ENCODE results near the gene SHLD1. TPM values are rescaled to one million over a fixed set of nuclear protein-coding genes. Genes with fewer than 3 reads are reported as not detected.
"Not testable (repeated sequence)": the region's sequence is repeated elsewhere in the genome, so short reads cannot be mapped to it uniquely, and the experiment has no call there.

Gene SHLD1
- total RNA-seq, 5 donors from 2014 or later (not counting 1 experiment from before 2014, with no cell fraction given): 10.0 to 15.8 (median 14.2) TPM

DNA sequence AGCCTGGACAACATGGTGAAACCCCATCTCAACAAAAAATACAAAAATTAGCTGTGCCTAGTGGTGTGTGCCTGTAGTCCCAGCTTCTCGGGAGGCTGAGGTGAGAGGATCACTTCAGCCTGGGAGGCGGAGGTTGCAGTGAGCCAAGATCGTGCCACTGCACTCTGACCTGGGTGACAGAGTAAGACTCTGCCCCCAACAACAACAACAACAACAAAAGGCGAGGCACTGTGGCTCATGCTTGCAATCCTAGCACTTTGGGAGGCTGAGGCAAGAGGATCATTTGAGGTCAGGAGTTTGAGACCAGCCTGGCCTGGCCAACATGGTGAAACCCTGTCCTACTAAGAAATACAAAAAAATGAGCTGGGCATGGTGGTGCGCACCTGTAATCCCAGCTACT is 9.6 kb upstream of the SHLD1 start:
- H3K27me3 ChIP-seq (replicated peaks in 1 of 2; ENCODE audit: control insufficient read depth in 2 of 2, extremely low read depth in 1 of 2, insufficient read depth in 2 of 2, low read length in 1 of 2); H3K27me3 Mint-ChIP-seq; H3K4me3 Mint-ChIP-seq; H3K36me3 ChIP-seq (ENCODE audit: control insufficient read depth in 2 of 2, extremely low read depth in 1 of 2, insufficient read depth in 1 of 2, low read length in 1 of 2); DNase-seq; ATAC-seq (replicated peaks in 1 of 4); H3K27ac Mint-ChIP-seq; H3K27ac ChIP-seq (ENCODE audit: low read length); H3K4me3 ChIP-seq (ENCODE audit: control insufficient read depth in 1 of 2, extremely low read depth in 1 of 2, low read length in 1 of 2); H3K36me3 Mint-ChIP-seq; H3K9me3 ChIP-seq; H3K9me3 Mint-ChIP-seq: not testable (repeated sequence)
- ChIA-PET POLR2A (interaction anchor here (0.7 to 0.8 kb wide), 2 partner anchors 15 to 163 kb away, joined by 3 to 6 read pairs; no protein-coding TSS in a partner anchor), CTCF (interaction anchor here (0.6 to 0.7 kb wide), 3 partner anchors 16 to 26 kb away, joined by 3 to 7 read pairs (median 4); no protein-coding TSS in a partner anchor)
- H3K4me1 ChIP-seq (ENCODE audit: control insufficient read depth in 1 of 2, extremely low read depth in 1 of 2, insufficient read depth in 2 of 2, low read length in 2 of 2): peaks cover 8 to 25% of the 10 kb centered on the region in 2 experiments
- H3K4me1 Mint-ChIP-seq: peaks cover 30 to 38% (median 34%) of the 10 kb centered on the region in 3 donors
- 94% methylated on average over 3 of the region's 5 CpGs for WGBS (ENCODE audit: insufficient coverage)

DNA sequence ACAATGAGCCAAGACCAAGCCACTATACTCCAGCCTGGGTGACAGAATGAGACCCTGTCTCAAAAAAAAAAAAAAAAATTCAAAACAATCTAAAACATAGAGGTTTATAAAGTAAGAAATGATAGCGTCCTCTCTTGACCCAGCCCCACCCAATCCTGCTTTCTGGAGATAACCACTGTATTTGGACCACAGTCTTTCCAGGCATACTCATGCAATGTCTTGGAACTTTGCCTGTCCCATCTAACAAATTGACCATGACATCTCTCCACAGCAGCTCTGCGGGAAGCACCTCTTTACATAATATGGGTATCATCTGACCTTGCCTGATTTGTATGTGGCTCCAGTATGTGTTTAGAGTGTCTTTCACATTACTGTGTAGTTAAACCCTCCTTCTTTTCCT is 9.1 kb upstream of the SHLD1 start:
- Histone ChIP-seq H3K9me3 (no peaks in the 10 kb centered on the region), H3K27me3 (replicated peaks in 1 of 2; ENCODE audit: control insufficient read depth in 2 of 2, extremely low read depth in 1 of 2, insufficient read depth in 2 of 2, low read length in 1 of 2) (peaks cover 0 to 2% of the 10 kb centered on the region in 2 experiments), H3K36me3 (ENCODE audit: control insufficient read depth in 2 of 2, extremely low read depth in 1 of 2, insufficient read depth in 1 of 2, low read length in 1 of 2) (no peaks in the 10 kb centered on the region), H3K4me3 (ENCODE audit: control insufficient read depth in 1 of 2, extremely low read depth in 1 of 2, low read length in 1 of 2) (no peak overlapping the region), H3K4me1 (ENCODE audit: control insufficient read depth in 1 of 2, extremely low read depth in 1 of 2, insufficient read depth in 2 of 2, low read length in 2 of 2) (peaks cover 8 to 25% of the 10 kb centered on the region in 2 experiments), H3K27ac (ENCODE audit: low read length) (no peak overlapping the region)
- no CpG with 5 or more reads among the region's 2 CpGs for WGBS (ENCODE audit: insufficient coverage)
- ATAC-seq (replicated peaks in 1 of 4) (no peak), DNase-seq (no peak)
- peaks cover 25 to 33% (median 30%) of the 10 kb centered on the region in 3 donors for H3K4me1 Mint-ChIP-seq
- CTCF ChIA-PET: interaction anchor here in 1 of 2 donors (0.6 to 0.7 kb wide), 2 partner anchors 22 to 27 kb away, joined by 3 to 4 read pairs; no protein-coding TSS in a partner anchor
- H3K4me3 Mint-ChIP-seq: no peak overlapping the region
- POLR2A ChIA-PET: interaction anchor here (0.7 to 0.8 kb wide), 2 partner anchors 16 to 164 kb away, joined by 3 to 6 read pairs; no protein-coding TSS in a partner anchor
- peak overlapping the region in 1 of 2 donors; percentile 28 for H3K27ac Mint-ChIP-seq
- H3K36me3 Mint-ChIP-seq: no peaks in the 10 kb centered on the region
- no peaks in the 10 kb centered on the region for H3K9me3 Mint-ChIP-seq
- no peaks in the 10 kb centered on the region for H3K27me3 Mint-ChIP-seq

DNA sequence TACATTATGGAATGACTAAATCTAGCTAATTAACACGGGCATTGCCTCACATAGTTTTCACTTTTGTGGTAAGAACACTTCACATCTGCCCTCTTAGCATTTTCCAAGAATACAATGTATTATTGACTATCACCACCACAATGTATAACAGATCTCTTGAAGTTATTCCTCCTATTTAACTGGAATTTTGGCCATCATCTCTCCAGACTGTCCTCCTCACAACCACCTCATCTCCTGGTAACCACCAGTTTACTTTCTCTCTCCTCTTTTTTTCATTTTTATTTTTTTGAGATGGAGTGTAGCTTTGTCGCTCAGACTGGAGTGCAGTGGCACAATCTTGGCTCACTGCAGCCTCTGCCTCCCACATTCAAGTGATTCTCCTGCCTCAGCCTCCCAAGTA is 8.2 kb upstream of the SHLD1 start:
- Mint-ChIP-seq H3K27me3 (no peaks in the 10 kb centered on the region), H3K9me3 (no peaks in the 10 kb centered on the region), H3K4me1 (peaks cover 16 to 24% (median 22%) of the 10 kb centered on the region in 3 donors), H3K4me3 (no peak overlapping the region), H3K36me3 (no peaks in the 10 kb centered on the region), H3K27ac (no peak overlapping the region)
- DNase-seq (no peak), ATAC-seq (replicated peaks in 1 of 4) (no peak)
- CTCF ChIA-PET: interaction anchor here in 1 of 2 donors (0.6 kb wide), 1 partner anchor 36 kb away, joined by 5 read pairs; no protein-coding TSS in a partner anchor
- H3K4me3 ChIP-seq (ENCODE audit: control insufficient read depth in 1 of 2, extremely low read depth in 1 of 2, low read length in 1 of 2): no peak overlapping the region
- no peaks in the 10 kb centered on the region for H3K36me3 ChIP-seq (ENCODE audit: control insufficient read depth in 2 of 2, extremely low read depth in 1 of 2, insufficient read depth in 1 of 2, low read length in 1 of 2)
- peaks cover 8 to 17% of the 10 kb centered on the region in 2 experiments for H3K4me1 ChIP-seq (ENCODE audit: control insufficient read depth in 1 of 2, extremely low read depth in 1 of 2, insufficient read depth in 2 of 2, low read length in 2 of 2)
- H3K27me3 ChIP-seq (replicated peaks in 1 of 2; ENCODE audit: control insufficient read depth in 2 of 2, extremely low read depth in 1 of 2, insufficient read depth in 2 of 2, low read length in 1 of 2): peaks cover 0 to 2% of the 10 kb centered on the region in 2 experiments
- no peak overlapping the region for H3K27ac ChIP-seq (ENCODE audit: low read length)
- H3K9me3 ChIP-seq: no peaks in the 10 kb centered on the region
- WGBS (ENCODE audit: insufficient coverage): no CpG with 5 or more reads among the region's 2 CpGs
- POLR2A ChIA-PET: no interaction called here

DNA sequence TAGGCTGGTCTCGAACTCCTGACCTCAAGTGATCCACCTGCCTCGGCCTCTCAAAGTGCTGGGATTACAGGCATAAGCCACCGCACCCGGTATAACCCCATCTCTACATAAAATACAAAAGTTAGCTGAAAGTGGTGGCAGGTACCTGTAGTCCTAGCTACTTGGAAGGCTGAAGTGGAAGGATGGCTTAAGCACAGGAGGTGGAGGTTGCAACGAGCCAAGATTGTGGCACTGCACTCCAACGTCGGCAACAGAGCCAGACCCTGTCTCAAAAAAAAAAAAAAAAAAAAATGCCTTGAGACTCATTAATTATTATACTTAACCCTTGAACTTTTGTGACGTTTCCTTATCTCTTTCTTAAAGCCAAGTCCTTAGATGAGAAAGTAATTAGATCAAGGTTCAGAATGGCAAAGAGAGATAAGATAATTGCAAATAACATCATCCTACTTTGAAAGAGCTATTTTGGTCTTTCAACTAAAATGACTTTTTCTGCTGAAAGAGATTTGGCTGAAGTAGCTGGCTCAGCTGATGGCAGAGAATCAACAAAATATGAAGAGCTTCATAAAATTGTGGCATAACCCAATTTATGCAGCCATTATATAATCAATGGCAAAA is 4.7 kb upstream of the SHLD1 start:
- peaks cover 3% of the 10 kb centered on the region for H3K36me3 Mint-ChIP-seq
- no peak overlapping the region for H3K4me3 Mint-ChIP-seq
- Histone ChIP-seq H3K4me1 (ENCODE audit: control insufficient read depth in 1 of 2, extremely low read depth in 1 of 2, insufficient read depth in 2 of 2, low read length in 2 of 2) (peaks cover 2 to 4% of the 10 kb centered on the region in 2 experiments), H3K4me3 (ENCODE audit: control insufficient read depth in 1 of 2, extremely low read depth in 1 of 2, low read length in 1 of 2) (no peak overlapping the region), H3K9me3 (no peaks in the 10 kb centered on the region), H3K36me3 (ENCODE audit: control insufficient read depth in 2 of 2, extremely low read depth in 1 of 2, insufficient read depth in 1 of 2, low read length in 1 of 2) (no peaks in the 10 kb centered on the region), H3K27me3 (replicated peaks in 1 of 2; ENCODE audit: control insufficient read depth in 2 of 2, extremely low read depth in 1 of 2, insufficient read depth in 2 of 2, low read length in 1 of 2) (peaks cover 0 to 2% of the 10 kb centered on the region in 2 experiments), H3K27ac (ENCODE audit: low read length) (no peak overlapping the region)
- ChIA-PET POLR2A (interaction anchor here (0.5 to 0.7 kb wide), 4 partner anchors 21 to 169 kb away, joined by 3 to 6 read pairs (median 4); no protein-coding TSS in a partner anchor), CTCF (interaction anchor here (0.5 to 0.7 kb wide), 4 partner anchors 14 to 256 kb away, joined by 3 to 9 read pairs (median 5); no protein-coding TSS in a partner anchor)
- no peak overlapping the region for H3K27ac Mint-ChIP-seq
- DNase-seq: no peak
- peaks cover 3 to 6% (median 4%) of the 10 kb centered on the region in 3 donors for H3K4me1 Mint-ChIP-seq
- H3K27me3 Mint-ChIP-seq: no peaks in the 10 kb centered on the region
- no CpG with 5 or more reads among the region's 8 CpGs for WGBS (ENCODE audit: insufficient coverage)
- H3K9me3 Mint-ChIP-seq: no peaks in the 10 kb centered on the region
- ATAC-seq (replicated peaks in 1 of 4): no peak

DNA sequence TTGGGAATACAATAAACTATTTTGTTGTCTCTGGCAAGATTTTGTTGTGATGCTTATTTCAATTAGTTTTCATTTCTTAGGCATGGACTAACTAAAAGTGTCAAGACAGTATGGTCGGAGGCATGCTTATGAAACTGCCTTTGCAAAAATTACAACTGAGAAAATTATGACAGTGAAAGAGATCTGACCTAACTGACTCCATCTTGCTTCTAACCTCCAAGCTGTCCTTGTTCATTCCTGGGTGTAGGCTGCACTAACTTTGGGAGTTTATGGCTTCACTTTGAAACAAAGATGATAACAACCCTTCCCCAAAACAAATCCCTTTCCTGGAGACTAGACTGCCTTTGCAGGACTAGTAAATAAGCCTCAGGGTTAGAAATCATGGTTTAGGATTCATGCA is 4.1 kb upstream of the SHLD1 start:
- Histone ChIP-seq H3K27ac (ENCODE audit: low read length) (no peak overlapping the region), H3K4me1 (ENCODE audit: control insufficient read depth in 1 of 2, extremely low read depth in 1 of 2, insufficient read depth in 2 of 2, low read length in 2 of 2) (peaks cover 6 to 8% of the 10 kb centered on the region in 2 experiments), H3K4me3 (ENCODE audit: control insufficient read depth in 1 of 2, extremely low read depth in 1 of 2, low read length in 1 of 2) (no peak overlapping the region), H3K9me3 (no peaks in the 10 kb centered on the region), H3K36me3 (ENCODE audit: control insufficient read depth in 2 of 2, extremely low read depth in 1 of 2, insufficient read depth in 1 of 2, low read length in 1 of 2) (no peaks in the 10 kb centered on the region), H3K27me3 (replicated peaks in 1 of 2; ENCODE audit: control insufficient read depth in 2 of 2, extremely low read depth in 1 of 2, insufficient read depth in 2 of 2, low read length in 1 of 2) (peaks cover 0 to 2% of the 10 kb centered on the region in 2 experiments)
- ChIA-PET POLR2A (interaction anchor here (0.6 to 0.7 kb wide), 2 partner anchors 21 to 65 kb away, joined by 3 read pairs; no protein-coding TSS in a partner anchor), CTCF (interaction anchor here (0.5 to 0.7 kb wide), 4 partner anchors 14 to 256 kb away, joined by 3 to 9 read pairs (median 5); no protein-coding TSS in a partner anchor)
- ATAC-seq (replicated peaks in 1 of 4): no peak
- no peak overlapping the region for H3K27ac Mint-ChIP-seq
- no peak for DNase-seq
- no peaks in the 10 kb centered on the region for H3K27me3 Mint-ChIP-seq
- H3K4me1 Mint-ChIP-seq: peaks cover 4 to 9% (median 6%) of the 10 kb centered on the region in 3 donors
- H3K9me3 Mint-ChIP-seq: no peaks in the 10 kb centered on the region
- 83% methylated on average over 1 of the region's 1 CpG for WGBS (ENCODE audit: insufficient coverage)
- H3K4me3 Mint-ChIP-seq: no peak overlapping the region
- H3K36me3 Mint-ChIP-seq: peaks cover 3% of the 10 kb centered on the region

DNA sequence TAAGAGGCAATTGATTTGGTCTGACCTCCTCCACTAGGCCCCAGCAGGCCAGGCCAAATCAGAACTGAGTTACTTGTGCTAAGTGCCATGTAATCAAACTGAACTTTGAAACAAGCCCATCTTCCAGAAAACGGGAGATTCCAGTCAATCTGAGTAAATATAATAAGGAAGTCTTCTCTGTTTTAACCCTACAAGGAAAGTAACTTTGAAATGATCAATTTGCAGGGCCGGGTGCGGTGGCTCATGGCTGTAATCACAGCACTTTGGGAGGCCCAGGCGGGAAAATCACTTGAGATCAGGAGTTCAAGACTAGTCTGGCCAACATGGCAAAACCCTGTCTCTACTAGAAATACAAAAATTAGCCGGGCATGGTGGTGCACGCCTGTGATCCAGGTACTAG is 2.0 kb upstream of the SHLD1 start:
- Histone ChIP-seq H3K27me3 (replicated peaks in 1 of 2; ENCODE audit: control insufficient read depth in 2 of 2, extremely low read depth in 1 of 2, insufficient read depth in 2 of 2, low read length in 1 of 2) (peaks cover 0 to 2% of the 10 kb centered on the region in 2 experiments), H3K27ac (ENCODE audit: low read length) (no peak overlapping the region), H3K4me1 (ENCODE audit: control insufficient read depth in 1 of 2, extremely low read depth in 1 of 2, insufficient read depth in 2 of 2, low read length in 2 of 2) (peaks cover 6 to 13% of the 10 kb centered on the region in 2 experiments), H3K36me3 (ENCODE audit: control insufficient read depth in 2 of 2, extremely low read depth in 1 of 2, insufficient read depth in 1 of 2, low read length in 1 of 2) (no peaks in the 10 kb centered on the region), H3K9me3 (no peaks in the 10 kb centered on the region), H3K4me3 (ENCODE audit: control insufficient read depth in 1 of 2, extremely low read depth in 1 of 2, low read length in 1 of 2) (no peak overlapping the region)
- H3K36me3 Mint-ChIP-seq: peaks cover 7% of the 10 kb centered on the region
- ChIA-PET CTCF (interaction anchor here in 1 of 2 donors (0.7 kb wide), 1 partner anchor 35 kb away, joined by 3 read pairs; no protein-coding TSS in a partner anchor), POLR2A (no interaction called here)
- DNase-seq: no peak
- peaks cover 16 to 20% (median 19%) of the 10 kb centered on the region in 3 donors for H3K4me1 Mint-ChIP-seq
- no peak for ATAC-seq (replicated peaks in 1 of 4)
- no peaks in the 10 kb centered on the region for H3K9me3 Mint-ChIP-seq
- WGBS (ENCODE audit: insufficient coverage): 100% methylated on average over 2 of the region's 6 CpGs
- H3K27me3 Mint-ChIP-seq: no peaks in the 10 kb centered on the region
- H3K4me3 Mint-ChIP-seq: peak overlapping the region in 1 of 3 donors; percentile 9
- no peak overlapping the region for H3K27ac Mint-ChIP-seq
